HepG2 (cell line): ENCODE measurements around the gene HAGHL. TPM values are rescaled to one million over a fixed set of nuclear protein-coding genes. Genes with fewer than 3 reads are reported as not detected.
A peak's percentile ranks its signal among the peaks of the same experiment; 100 is the strongest.

Experiments used
- ATAC-seq: fragments of 200-7000 bp; cut with Tn5 transposase; 3 replicates; pipeline ENCODE4 v1.9.1; 2020; ENCODE audit warnings: mild to moderate bottlenecking, moderate library complexity
- BruUV-seq: library from RNA; stranded (reverse); fragments of 400-500 nt; replicated peaks from 2 replicates; lab custom pipeline; 2021; lab: Mats Ljungman, UMichigan
- CTCF ChIA-PET: fragments of 300-600 bp; formaldehyde crosslinking; extraction: SDS; loops from one replicate; lab custom pipeline; 2021; ENCODE audit warnings: low total read pairs, inconsistent platforms, low intra/inter-chr PET ratio; lab: Yijun Ruan, JAX
- POLR2A ChIA-PET: fragments of 350-600 bp; sonication (Branson Sonifier 250); formaldehyde crosslinking; loops from one replicate; lab custom pipeline; 2020; ENCODE audit warnings: antibody characterized with exemption, inconsistent platforms; lab: Yijun Ruan, JAX
- DNase-seq: peaks from one replicate; pipeline ENCODE4 v3.0.0-alpha.2; 2015; ENCODE audit warnings: low spot score
- FAIRE-seq: peaks from 3 replicates; lab custom pipeline; 2011; peaks lifted over from hg19 to GRCh38; lab: Jason Lieb, UNC
- H2AFZ ChIP-seq: one replicate; pipeline ENCODE4 v1.6.1; 2011; ENCODE audit warnings: low read length, inconsistent platforms
- H3K27ac ChIP-seq: fragments of 300-600 bp; 3 replicates; pipeline ENCODE4 v1.8.0; 2011; ENCODE audit warnings: mixed run types, mild to moderate bottlenecking, mixed read lengths, low read length, inconsistent platforms; ENCODE audit not compliant: insufficient read depth; ENCODE audit errors: extremely low read length
- H3K27me3 ChIP-seq, 2 experiments: fragments of 200-600 bp in 1 of 2; 2 replicates in 1 of 2; 3 replicates in 1 of 2; pipeline versions ENCODE4 v1.6.0 to v1.8.0; 2011; ENCODE audit warnings: low read length in 2 of 2, mild to moderate bottlenecking in 2 of 2, moderate library complexity in 2 of 2, inconsistent platforms in 1 of 2; ENCODE audit not compliant: insufficient read depth in 2 of 2, control insufficient read depth in 1 of 2
- H3K36me3 ChIP-seq, 2 experiments: fragments of 200-600 bp in 1 of 2; replicated peaks in 1 of 2; 2 replicates in 1 of 2; 3 replicates in 1 of 2; pipeline versions ENCODE4 v1.5.1 to v1.8.0; 2011; ENCODE audit warnings: low read length in 2 of 2, inconsistent platforms in 1 of 2; ENCODE audit not compliant: insufficient read depth in 2 of 2, control insufficient read depth in 1 of 2
- H3K4me1 ChIP-seq: 2 replicates; pipeline ENCODE4 v1.5.1; 2012; ENCODE audit warnings: low read length, inconsistent platforms; ENCODE audit not compliant: insufficient read depth
- H3K4me2 ChIP-seq: 2 replicates; pipeline ENCODE4 v1.6.0; 2011; ENCODE audit warnings: low read depth, low read length, inconsistent platforms
- H3K4me3 ChIP-seq, 3 experiments: fragments of 200-600 bp in 1 of 3; sonication (generic), shearing (Covaris generic) in 1 of 3; replicated peaks in 1 of 3; 2 replicates each; pipeline ENCODE4 v1.5.1; 2011 to 2016; ENCODE audit warnings: low read length in 3 of 3, inconsistent platforms in 2 of 3, low read depth in 2 of 3, mild to moderate bottlenecking in 2 of 3, control low read depth in 1 of 3, mixed read lengths in 1 of 3; ENCODE audit not compliant: insufficient read depth in 1 of 3
- H3K79me2 ChIP-seq: one replicate; pipeline ENCODE4 v1.6.1; 2011; ENCODE audit warnings: low read length, inconsistent platforms; ENCODE audit not compliant: insufficient read depth
- H3K9ac ChIP-seq: 2 replicates; pipeline ENCODE4 v1.6.0; 2011; ENCODE audit warnings: mild to moderate bottlenecking, low read depth, low read length, inconsistent platforms; ENCODE audit not compliant: insufficient read depth
- H3K9me3 ChIP-seq: 2 replicates; pipeline ENCODE4 v1.5.1; 2012; ENCODE audit warnings: mild to moderate bottlenecking, low read length
- H4K20me1 ChIP-seq: 2 replicates; pipeline ENCODE4 v1.6.0; 2011; ENCODE audit warnings: inconsistent platforms, mild to moderate bottlenecking, low read length, moderate library complexity; ENCODE audit not compliant: insufficient read depth
- E2F5 ChIP-seq: sonication (generic); formaldehyde crosslinking; conservative IDR thresholded peaks from 2 replicates; pipeline ENCODE4 v1.4.0; 2020; ENCODE audit warnings: missing genetic modification reagents
- HIVEP1 ChIP-seq: sonication (generic); formaldehyde crosslinking; IDR thresholded peaks from 2 replicates; pipeline ENCODE4 v1.4.0; 2020; ENCODE audit warnings: mild to moderate bottlenecking, missing genetic modification reagents
- KDM6A ChIP-seq: IDR thresholded peaks from 2 replicates; pipeline ENCODE4 v1.6.1; 2016; ENCODE audit warnings: low read depth
- RCOR2 ChIP-seq: IDR thresholded peaks from 2 replicates; pipeline ENCODE4 v1.6.1; 2016; ENCODE audit warnings: missing biosample characterization, missing genetic modification reagents
- SIN3A ChIP-seq: IDR thresholded peaks from 2 replicates; pipeline ENCODE4 v1.6.1; 2011; ENCODE audit warnings: low read depth, mild to moderate bottlenecking, control low read depth, low read length, borderline replicate concordance
- ZFP36L2 ChIP-seq: sonication (generic); formaldehyde crosslinking; IDR thresholded peaks from 2 replicates; pipeline ENCODE4 v1.4.0; 2020; ENCODE audit warnings: missing genetic modification reagents
- ZNF629 ChIP-seq: sonication (generic); formaldehyde crosslinking; conservative IDR thresholded peaks from 2 replicates; pipeline ENCODE4 v1.5.0; 2020; ENCODE audit warnings: missing genetic modification reagents
- ZNF639 ChIP-seq: conservative IDR thresholded peaks from 2 replicates; pipeline ENCODE4 v1.6.1; 2018; ENCODE audit warnings: missing genetic modification reagents
- ZNF883 ChIP-seq: sonication (generic); formaldehyde crosslinking; IDR thresholded peaks from 2 replicates; pipeline ENCODE4 v1.5.1; 2020; ENCODE audit warnings: mild to moderate bottlenecking, missing genetic modification reagents; ENCODE audit errors: not compliant biosample characterization
- WGBS: methylation state at CpG from one replicate; pipeline ENCODE4 v1.1.6; 2017; ENCODE audit warnings: low lambda C conversion rate; 5-methylcytosine and 5-hydroxymethylcytosine counted together
- in situ Hi-C: cut with HindIII; loops from 2 replicates; pipeline ENCODE4 v1.10.0; 2017; ENCODE audit warnings: low pct_unique_long_range_greater_than_20kb; ENCODE audit not compliant: extremely low pct_ligation_motif_present
- intact Hi-C: fragments of 100-400 bp; cut with micrococcal nuclease; formaldehyde crosslinking; loops from one replicate; pipeline ENCODE4 v1.10.0; 2022; ENCODE audit not compliant: unreplicated experiment
- polyA plus RNA-seq, 8 experiments: library from polyadenylated mRNA; depleted of rRNA in 3 of 8; stranded (reverse) in 7 of 8; unstranded in 1 of 8; fragments of >200 nt; fragmentation: Illumina TruSeq in 4 of 8; extraction: Trizol in 4 of 8; gene quantifications; 2 replicates each; pipeline versions ENCODE4 v1.2.1 to v1.2.3, GENCODE V29; 2011 to 2016; ENCODE audit warnings: low read depth in 4 of 8, missing spikeins in 1 of 8, mixed read lengths in 1 of 8; ENCODE audit not compliant: insufficient read depth in 1 of 8
- total RNA-seq, 5 experiments: library from RNA; depleted of rRNA; stranded (reverse); fragments of >200 nt; fragmentation: Illumina TruSeq; extraction: Trizol; gene quantifications; 2 replicates each; pipeline ENCODE4 v1.2.3, GENCODE V29; 2016; ENCODE audit warnings: low read depth in 1 of 5

The HAGHL gene
- total and polyA plus RNA-seq, 2 of the 13 experiments (the other 11 are each of a cell fraction or from before 2014, with no cell fraction given): 3.4 to 8.4 TPM

DNA sequence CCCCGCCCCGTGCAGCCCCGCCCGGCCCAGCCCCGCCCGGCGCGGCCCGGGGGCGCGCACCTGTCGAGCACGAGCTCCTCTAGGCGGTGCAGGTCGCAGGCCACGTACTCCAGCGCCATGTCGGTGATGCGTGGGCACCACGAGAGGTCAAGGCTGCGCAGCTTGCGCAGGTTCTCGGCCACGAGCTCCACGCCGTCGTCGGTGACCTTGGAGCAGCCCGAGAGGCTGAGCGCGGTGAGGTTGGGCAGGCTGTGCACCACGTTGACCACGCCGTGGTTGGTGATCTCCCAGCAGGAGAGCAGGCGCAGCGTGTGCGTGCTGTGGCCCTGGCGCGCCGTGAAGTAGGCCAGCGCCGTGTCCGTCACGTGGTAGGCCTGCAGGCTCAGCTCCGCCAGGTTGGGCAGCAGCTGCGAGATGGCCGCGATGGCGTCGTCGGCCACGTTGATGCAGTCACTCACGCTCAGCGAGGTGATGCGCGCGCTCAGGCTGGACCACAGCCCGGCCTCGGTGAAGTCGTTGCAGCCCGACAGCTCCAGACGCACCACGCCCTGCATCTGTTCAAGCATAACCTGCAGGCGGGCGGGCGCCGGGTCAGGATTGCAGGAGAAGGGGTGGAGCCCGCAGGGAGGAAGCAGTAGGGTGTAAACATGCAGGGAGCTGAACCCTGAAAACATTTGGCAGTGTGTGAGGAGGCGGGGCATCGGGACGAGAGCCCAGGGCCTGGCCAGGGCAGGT is 31.4 kb upstream of the HAGHL start (continued):
- TF ChIP-seq E2F5 (CRISPR knock-in tag) (no peak), ZFP36L2 (CRISPR knock-in tag) (no peak)

- Histone ChIP-seq H4K20me1 (peaks cover 3% of the 10 kb centered on the region; the same call in 1 of the 2 replicates), H3K36me3 (no peaks in the 10 kb centered on the region), H3K9ac (no peak overlapping the region), H3K4me3 (no peak overlapping the region), H3K27me3 (peaks cover 27 to 69% of the 10 kb centered on the region in 2 experiments), H3K27ac (no peak overlapping the region), H3K4me1 (peaks cover 7% of the 10 kb centered on the region), H3K9me3 (no peaks in the 10 kb centered on the region), H3K79me2 (no peaks in the 10 kb centered on the region), H3K4me2 (no peak overlapping the region), H2AFZ (no peak overlapping the region)
- DNase-seq (no peak), ATAC-seq (no peak), FAIRE-seq (no peak)
- intact Hi-C loops: no loop called here
- TF ChIP-seq SIN3A (no peak), ZNF883 (no peak), KDM6A (CRISPR knock-in tag) (no peak), ZNF629 (CRISPR knock-in tag) (peak; percentile 85), RCOR2 (CRISPR knock-in tag) (no peak), HIVEP1 (CRISPR knock-in tag) (no peak), ZNF639 (CRISPR knock-in tag) (no peak)
- WGBS: 19% methylated on average over 3 of the region's 19 CpGs
- POLR2A ChIA-PET: no interaction called here
- BruUV-seq: no TSS peak
- in situ Hi-C loops: no loop called here
- CTCF ChIA-PET: no interaction called here
Observed at GRCh38 chr16:698911-699671, 27.8 kb upstream of the HAGHL start.
